GM23338 (cell line): ENCODE results near the gene SVIL. TPM values are rescaled to one million over a fixed set of nuclear protein-coding genes. Genes with fewer than 3 reads are reported as not detected.

ENCODE experiments used
- ATAC-seq: fragments of 200-7000 bp; cut with Tn5 transposase; 3 replicates; pipeline ENCODE4 v1.9.1; 2020
- DNase-seq: peaks from one replicate; pipeline ENCODE4 v3.0.0-alpha.2; 2015; ENCODE audit warnings: low spot score
- H2AFZ ChIP-seq: fragments of 200-600 bp; sonication (generic); 2 replicates; pipeline ENCODE4 v1.8.0; 2016; ENCODE audit warnings: antibody characterized with exemption, mild to moderate bottlenecking, moderate library complexity
- H3F3A ChIP-seq: fragments of 200-600 bp; sonication (generic); replicated peaks from 2 replicates; pipeline ENCODE4 v1.8.0; 2017; ENCODE audit warnings: antibody characterized with exemption, mixed run types, low read depth
- H3K27ac ChIP-seq: fragments of 200-600 bp; sonication (generic); 2 replicates; pipeline ENCODE4 v1.6.1; 2016; ENCODE audit warnings: low read depth
- H3K27me3 ChIP-seq: fragments of 200-600 bp; sonication (generic); 2 replicates; pipeline ENCODE4 v1.8.0; 2016; ENCODE audit warnings: mild to moderate bottlenecking, mixed run types, moderate library complexity; ENCODE audit not compliant: insufficient read depth
- H3K36me3 ChIP-seq: fragments of 200-600 bp; sonication (generic); 2 replicates; pipeline ENCODE4 v1.8.0; 2016; ENCODE audit warnings: mild to moderate bottlenecking; ENCODE audit not compliant: insufficient read depth
- H3K4me1 ChIP-seq: fragments of 200-600 bp; sonication (generic); 2 replicates; pipeline ENCODE4 v1.8.0; 2016; ENCODE audit warnings: mild to moderate bottlenecking, moderate library complexity; ENCODE audit not compliant: insufficient read depth
- H3K4me2 ChIP-seq: fragments of 200-600 bp; sonication (generic); 2 replicates; pipeline ENCODE4 v1.7.1; 2017; ENCODE audit warnings: mixed run types
- H3K4me3 ChIP-seq: fragments of 200-600 bp; sonication (generic); 2 replicates; pipeline ENCODE4 v1.6.1; 2016; ENCODE audit warnings: mixed run types
- H3K79me2 ChIP-seq: fragments of 200-600 bp; sonication (generic); replicated peaks from 2 replicates; pipeline ENCODE4 v1.8.0; 2017; ENCODE audit warnings: mild to moderate bottlenecking; ENCODE audit not compliant: insufficient read depth
- H3K9me2 ChIP-seq: fragments of 200-600 bp; sonication (generic); 2 replicates; pipeline ENCODE4 v1.8.0; 2017; ENCODE audit not compliant: insufficient read depth
- H4K20me1 ChIP-seq: fragments of 200-600 bp; sonication (generic); replicated peaks from 2 replicates; pipeline ENCODE4 v1.8.0; 2017; ENCODE audit warnings: mild to moderate bottlenecking; ENCODE audit not compliant: insufficient read depth
- H3K27ac Mint-ChIP-seq: 2 replicates; pipeline ENCODE4 v1.8.0; 2020; ENCODE audit warnings: inconsistent platforms, mild to moderate bottlenecking, moderate library complexity, mixed read lengths
- H3K27me3 Mint-ChIP-seq: 3 replicates; pipeline ENCODE4 v1.8.0; 2022; ENCODE audit warnings: low read depth, mild to moderate bottlenecking, moderate library complexity, mixed read lengths, inconsistent platforms; ENCODE audit not compliant: insufficient read depth, poor library complexity
- H3K36me3 Mint-ChIP-seq: 3 replicates; pipeline ENCODE4 v1.8.0; 2021; ENCODE audit warnings: low read depth, mild to moderate bottlenecking, inconsistent platforms, moderate library complexity, mixed read lengths
- H3K4me1 Mint-ChIP-seq: 3 replicates; pipeline ENCODE4 v1.8.0; 2020; ENCODE audit warnings: mild to moderate bottlenecking, inconsistent platforms, mixed read lengths
- H3K4me3 Mint-ChIP-seq: 3 replicates; pipeline ENCODE4 v1.8.0; 2021; ENCODE audit warnings: moderate library complexity, mild to moderate bottlenecking, inconsistent platforms, mixed read lengths
- H3K9me3 Mint-ChIP-seq: 3 replicates; pipeline ENCODE4 v1.8.0; 2020; ENCODE audit warnings: moderate library complexity, mild to moderate bottlenecking, inconsistent platforms, mixed read lengths
- CREB1 ChIP-seq: fragments of 250-450 bp; sonication (Bioruptor Pico); IDR thresholded peaks from 2 replicates; pipeline ENCODE4 v1.5.0; 2020; ENCODE audit warnings: low read depth, mild to moderate bottlenecking, moderate library complexity
- ETS1 ChIP-seq: IDR thresholded peaks from 2 replicates; pipeline ENCODE4 v1.6.1; 2016; ENCODE audit warnings: antibody characterized with exemption
- EZH2 ChIP-seq: fragments of 200-600 bp; sonication (generic); IDR thresholded peaks from one replicate; pipeline ENCODE4 v1.8.0; 2017; ENCODE audit warnings: antibody characterized with exemption, mild to moderate bottlenecking, low read depth; ENCODE audit not compliant: unreplicated experiment
- EZH2phosphoT487 ChIP-seq: fragments of 200-600 bp; sonication (generic); IDR thresholded peaks from one replicate; pipeline ENCODE4 v1.8.1; 2018; ENCODE audit warnings: antibody characterized with exemption; ENCODE audit not compliant: unreplicated experiment
- JUNB ChIP-seq: IDR thresholded peaks from one replicate; pipeline ENCODE4 v1.6.1; 2016; ENCODE audit warnings: antibody characterized with exemption; ENCODE audit not compliant: unreplicated experiment
- NANOG ChIP-seq: IDR thresholded peaks from 2 replicates; pipeline ENCODE4 v1.6.1; 2016; ENCODE audit warnings: antibody characterized with exemption, borderline replicate concordance
- POLR2AphosphoS5 ChIP-seq: IDR thresholded peaks from 2 replicates; pipeline ENCODE4 v1.6.1; 2016; ENCODE audit warnings: antibody characterized with exemption, low read depth
- REST ChIP-seq: IDR thresholded peaks from one replicate; pipeline ENCODE4 v1.6.1; 2018; ENCODE audit warnings: antibody characterized with exemption; ENCODE audit not compliant: unreplicated experiment
- STAT1 ChIP-seq: IDR thresholded peaks from one replicate; pipeline ENCODE4 v1.6.1; 2016; ENCODE audit warnings: antibody characterized with exemption; ENCODE audit not compliant: unreplicated experiment
- ZNF114 ChIP-seq: fragments of 250-450 bp; sonication (Bioruptor Pico); IDR thresholded peaks from 2 replicates; pipeline ENCODE4 v1.5.0; 2020; ENCODE audit warnings: mild to moderate bottlenecking, moderate library complexity
- ZNF331 ChIP-seq: fragments of 250-450 bp; sonication (Bioruptor Pico); IDR thresholded peaks from 2 replicates; pipeline ENCODE4 v1.5.0; 2020; ENCODE audit warnings: low read depth, mild to moderate bottlenecking, moderate library complexity
- polyA plus RNA-seq: library from polyadenylated mRNA; unstranded; fragments of >200 nt; fragmentation: Nextera tagmentation; extraction: Ambion mirVana; gene quantifications from 2 replicates; pipeline ENCODE4 v1.2.1, GENCODE V29; 2016
- total RNA-seq: library from RNA; depleted of rRNA; stranded (reverse); fragments of >200 nt; shearing (Covaris generic); gene quantifications from 2 replicates; pipeline ENCODE4 v1.2.3, GENCODE V29; 2014
- TF ChIP-seq, protein P1 (sequence below), 2 experiments: fragments of 200-600 bp in 1 of 2; sonication (generic) in 1 of 2; conservative IDR thresholded peaks; 2 replicates each; pipeline versions ENCODE4 v1.5.1 to v1.6.1; 2016 to 2017; ENCODE audit warnings: antibody characterized with exemption in 2 of 2, low read depth in 2 of 2, mild to moderate bottlenecking in 2 of 2, moderate library complexity in 1 of 2

Gene SVIL
- total and polyA plus RNA-seq, 2 experiments from 2014 or later = 8.8 to 34.9 TPM

DNA sequence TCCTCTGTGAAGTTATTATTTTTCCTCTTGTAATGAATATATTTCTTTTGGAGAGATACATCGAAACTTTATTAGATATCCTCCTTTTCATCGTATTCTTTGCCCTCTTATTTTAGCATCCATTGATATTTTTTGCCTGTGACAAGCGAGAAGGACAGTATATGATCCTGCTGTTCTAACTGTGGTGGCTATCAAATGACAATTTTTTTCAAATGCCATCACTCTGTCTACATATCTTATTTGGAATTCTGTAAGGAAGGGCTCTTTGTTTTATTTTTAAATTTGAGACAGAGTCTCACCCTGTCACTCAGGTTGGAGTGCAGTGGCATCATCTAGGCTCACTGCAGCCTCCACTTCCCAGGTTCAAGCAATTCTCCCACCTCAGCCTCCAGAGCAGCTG is 217.4 kb downstream of the SVIL start (continued):
- no peak for TF ChIP-seq REST
- no peak for TF ChIP-seq ZNF114 (CRISPR knock-in tag)
- TF ChIP-seq ZNF331 (CRISPR knock-in tag) = no peak
- no peak for TF ChIP-seq POLR2AphosphoS5
- TF ChIP-seq NANOG = no peak
- TF ChIP-seq, protein P1, sequence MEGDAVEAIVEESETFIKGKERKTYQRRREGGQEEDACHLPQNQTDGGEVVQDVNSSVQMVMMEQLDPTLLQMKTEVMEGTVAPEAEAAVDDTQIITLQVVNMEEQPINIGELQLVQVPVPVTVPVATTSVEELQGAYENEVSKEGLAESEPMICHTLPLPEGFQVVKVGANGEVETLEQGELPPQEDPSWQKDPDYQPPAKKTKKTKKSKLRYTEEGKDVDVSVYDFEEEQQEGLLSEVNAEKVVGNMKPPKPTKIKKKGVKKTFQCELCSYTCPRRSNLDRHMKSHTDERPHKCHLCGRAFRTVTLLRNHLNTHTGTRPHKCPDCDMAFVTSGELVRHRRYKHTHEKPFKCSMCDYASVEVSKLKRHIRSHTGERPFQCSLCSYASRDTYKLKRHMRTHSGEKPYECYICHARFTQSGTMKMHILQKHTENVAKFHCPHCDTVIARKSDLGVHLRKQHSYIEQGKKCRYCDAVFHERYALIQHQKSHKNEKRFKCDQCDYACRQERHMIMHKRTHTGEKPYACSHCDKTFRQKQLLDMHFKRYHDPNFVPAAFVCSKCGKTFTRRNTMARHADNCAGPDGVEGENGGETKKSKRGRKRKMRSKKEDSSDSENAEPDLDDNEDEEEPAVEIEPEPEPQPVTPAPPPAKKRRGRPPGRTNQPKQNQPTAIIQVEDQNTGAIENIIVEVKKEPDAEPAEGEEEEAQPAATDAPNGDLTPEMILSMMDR (conservative IDR thresholded peaks at IDR 0.05; ENCODE audit: low read depth in 2 of 2) = no peak
- no peak for TF ChIP-seq ETS1
- no peak for TF ChIP-seq STAT1
- no peak for TF ChIP-seq EZH2phosphoT487
- TF ChIP-seq JUNB = no peak
- TF ChIP-seq CREB1 (CRISPR knock-in tag) = no peak

DNA sequence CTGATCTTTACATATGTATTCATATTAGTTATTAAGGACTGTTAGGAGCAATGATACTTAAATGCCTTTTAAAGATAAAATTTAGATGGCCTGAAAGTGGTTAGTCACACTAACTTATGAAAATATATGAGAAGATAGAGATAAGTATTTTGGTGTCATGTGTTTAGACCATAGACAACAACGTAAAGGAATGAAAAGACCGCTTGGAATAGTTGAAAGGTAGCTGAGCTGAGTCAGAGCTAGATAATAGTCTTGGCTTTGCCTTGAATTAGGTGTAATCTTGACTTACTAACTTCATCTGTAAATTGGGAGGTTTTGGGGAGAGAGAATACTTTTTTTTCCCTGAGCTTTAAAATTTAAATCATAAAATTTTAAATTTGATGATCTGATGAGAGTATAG is 218.9 kb downstream of the SVIL start:
- no peaks in the 10 kb centered on the region for H3F3A ChIP-seq
- H3K4me1 ChIP-seq = no peaks in the 10 kb centered on the region
- no peak overlapping the region for H3K27ac ChIP-seq
- H3K4me1 Mint-ChIP-seq = no peaks in the 10 kb centered on the region
- H3K36me3 ChIP-seq = no peaks in the 10 kb centered on the region; the same call in 1 of the 2 replicates
- no peak overlapping the region for H3K4me3 Mint-ChIP-seq
- no peaks in the 10 kb centered on the region for H3K9me2 ChIP-seq
- H3K4me3 ChIP-seq = no peak overlapping the region
- no peaks in the 10 kb centered on the region for H3K9me3 Mint-ChIP-seq
- no peaks in the 10 kb centered on the region for H3K27me3 ChIP-seq
- H2AFZ ChIP-seq = no peak overlapping the region
- no peak overlapping the region for H3K4me2 ChIP-seq
- no peak for DNase-seq
- no peak for ATAC-seq
- H3K27ac Mint-ChIP-seq = no peak overlapping the region
- no peaks in the 10 kb centered on the region for H4K20me1 ChIP-seq
- no peaks in the 10 kb centered on the region for H3K27me3 Mint-ChIP-seq
- H3K36me3 Mint-ChIP-seq = no peaks in the 10 kb centered on the region; the same call in 2 of the 3 replicates
- H3K79me2 ChIP-seq = no peaks in the 10 kb centered on the region; the same call in 1 of the 2 replicates
- TF ChIP-seq REST (no peak), EZH2 (no peak), ZNF331 (CRISPR knock-in tag) (no peak), EZH2phosphoT487 (no peak), POLR2AphosphoS5 (no peak), CREB1 (CRISPR knock-in tag) (no peak), ETS1 (no peak), JUNB (no peak)
- TF ChIP-seq, protein P1 (conservative IDR thresholded peaks at IDR 0.05; ENCODE audit: low read depth in 2 of 2) = no peak
